H9 (cell line): ENCODE measurements around the gene PRSS16. TPM values are rescaled to one million over a fixed set of nuclear protein-coding genes. Genes with fewer than 3 reads are reported as not detected.

ENCODE experiments used
- DNase-seq: peaks from one replicate; pipeline ENCODE4 v3.0.0-alpha.2; 2017
- H2AFZ ChIP-seq: one replicate; pipeline ENCODE4 v1.6.1; 2013; ENCODE audit warnings: mild to moderate bottlenecking, low read length, control low read depth, moderate library complexity
- H2AK5ac ChIP-seq: 2 replicates; pipeline ENCODE4 v1.6.1; 2013; ENCODE audit warnings: low read length, control low read depth, mixed read lengths; ENCODE audit not compliant: insufficient read length
- H2BK120ac ChIP-seq: one replicate; pipeline ENCODE4 v1.6.1; 2013; ENCODE audit warnings: low read depth, mild to moderate bottlenecking, low read length, control low read depth, inconsistent platforms; ENCODE audit not compliant: poor library complexity, severe bottlenecking
- H2BK12ac ChIP-seq: 2 replicates; pipeline ENCODE4 v1.6.1; 2013; ENCODE audit warnings: low read length, control low read depth, mixed read lengths, low read depth; ENCODE audit not compliant: insufficient read length
- H2BK15ac ChIP-seq: 2 replicates; pipeline ENCODE4 v1.6.1; 2013; ENCODE audit warnings: low read depth, low read length, control low read depth
- H2BK20ac ChIP-seq: one replicate; pipeline ENCODE4 v1.6.1; 2013; ENCODE audit warnings: low read depth, mild to moderate bottlenecking, low read length, control low read depth, inconsistent platforms; ENCODE audit not compliant: poor library complexity, severe bottlenecking
- H2BK5ac ChIP-seq: 2 replicates; pipeline ENCODE4 v1.6.1; 2013; ENCODE audit warnings: low read length, control low read depth, mixed read lengths; ENCODE audit not compliant: insufficient read length
- H3K14ac ChIP-seq: 2 replicates; pipeline ENCODE4 v1.6.1; 2013; ENCODE audit warnings: low read length, control low read depth; ENCODE audit not compliant: insufficient read depth
- H3K18ac ChIP-seq: 2 replicates; pipeline ENCODE4 v1.6.1; 2013; ENCODE audit warnings: low read depth, mild to moderate bottlenecking, mixed read lengths, low read length, control low read depth; ENCODE audit not compliant: insufficient read length
- H3K23ac ChIP-seq: 2 replicates; pipeline ENCODE4 v1.6.1; 2013; ENCODE audit warnings: low read length, control low read depth, mixed read lengths, low read depth; ENCODE audit not compliant: insufficient read length
- H3K23me2 ChIP-seq: 2 replicates; pipeline ENCODE4 v1.6.1; 2013; ENCODE audit warnings: low read depth, mild to moderate bottlenecking, mixed read lengths, low read length, control low read depth; ENCODE audit not compliant: insufficient read length, poor library complexity, severe bottlenecking
- H3K27ac ChIP-seq: 2 replicates; pipeline ENCODE4 v1.5.1; 2013; ENCODE audit warnings: low read length, control low read depth, mixed read lengths, low read depth; ENCODE audit not compliant: insufficient read length
- H3K27me3 ChIP-seq: 2 replicates; pipeline ENCODE4 v1.6.1; 2013; ENCODE audit warnings: low read length, control low read depth, inconsistent platforms; ENCODE audit not compliant: insufficient read depth
- H3K4ac ChIP-seq: 2 replicates; pipeline ENCODE4 v1.6.1; 2013; ENCODE audit warnings: low read depth, mild to moderate bottlenecking, control low read depth, inconsistent platforms, low read length, moderate library complexity
- H3K4me1 ChIP-seq: 2 replicates; pipeline ENCODE4 v1.6.1; 2013; ENCODE audit warnings: low read length, control low read depth, inconsistent platforms; ENCODE audit not compliant: insufficient read depth
- H3K4me2 ChIP-seq: 2 replicates; pipeline ENCODE4 v1.6.1; 2013; ENCODE audit warnings: low read length, control low read depth, mixed read lengths; ENCODE audit not compliant: insufficient read length, insufficient read depth
- H3K56ac ChIP-seq: 2 replicates; pipeline ENCODE4 v1.6.1; 2013; ENCODE audit warnings: low read depth, mild to moderate bottlenecking, mixed read lengths, low read length, control low read depth; ENCODE audit not compliant: insufficient read length
- H3K79me1 ChIP-seq: 2 replicates; pipeline ENCODE4 v1.6.1; 2013; ENCODE audit warnings: low read depth, mild to moderate bottlenecking, moderate library complexity, low read length, control low read depth, inconsistent platforms; ENCODE audit not compliant: insufficient read depth, poor library complexity, severe bottlenecking
- H3K79me2 ChIP-seq: 2 replicates; pipeline ENCODE4 v1.6.1; 2013; ENCODE audit warnings: low read length, control low read depth, inconsistent platforms; ENCODE audit not compliant: insufficient read depth
- H3K9ac ChIP-seq: 2 replicates; pipeline ENCODE4 v1.6.1; 2013; ENCODE audit warnings: low read length, control low read depth, mixed read lengths; ENCODE audit not compliant: insufficient read length; ENCODE audit errors: extremely low read depth
- H3K9me3 ChIP-seq: one replicate; pipeline ENCODE4 v1.6.1; 2013; ENCODE audit warnings: low read depth, low read length, inconsistent platforms; ENCODE audit not compliant: control insufficient read depth
- H3T11ph ChIP-seq: one replicate; pipeline ENCODE4 v1.6.1; 2013; ENCODE audit warnings: mild to moderate bottlenecking, low read length, control low read depth, inconsistent platforms
- H4K20me1 ChIP-seq: one replicate; pipeline ENCODE4 v1.6.1; 2013; ENCODE audit not compliant: control insufficient read depth, insufficient read length, insufficient read depth
- H4K5ac ChIP-seq: 2 replicates; pipeline ENCODE4 v1.6.1; 2013; ENCODE audit warnings: low read depth, mild to moderate bottlenecking, mixed read lengths, low read length, control low read depth; ENCODE audit not compliant: insufficient read length
- H4K8ac ChIP-seq: replicated peaks from 2 replicates; pipeline ENCODE4 v1.6.1; 2013; ENCODE audit warnings: low read length, control low read depth, mixed read lengths, low read depth; ENCODE audit not compliant: insufficient read length
- H4K91ac ChIP-seq: 2 replicates; pipeline ENCODE4 v1.6.1; 2013; ENCODE audit warnings: low read depth, mild to moderate bottlenecking, moderate library complexity, mixed read lengths, low read length, control low read depth; ENCODE audit not compliant: insufficient read length
- H3K27ac Mint-ChIP-seq, 3 experiments: 2 replicates in 2 of 3; 3 replicates in 1 of 3; pipeline ENCODE4 v1.8.0; 2020 to 2021; ENCODE audit warnings: mixed read lengths in 3 of 3, mild to moderate bottlenecking in 1 of 3, moderate library complexity in 1 of 3
- H3K27me3 Mint-ChIP-seq: 2 replicates; pipeline ENCODE4 v1.8.0; 2021; ENCODE audit warnings: low read depth, mild to moderate bottlenecking, moderate library complexity, mixed read lengths
- H3K36me3 Mint-ChIP-seq, 3 experiments: 2 replicates in 2 of 3; 3 replicates in 1 of 3; pipeline ENCODE4 v1.8.0; 2020 to 2021; ENCODE audit warnings: low read depth in 3 of 3, mixed read lengths in 3 of 3; ENCODE audit not compliant: insufficient read depth in 1 of 3
- H3K4me1 Mint-ChIP-seq, 2 experiments: 2 replicates each; pipeline ENCODE4 v1.8.0; 2020; ENCODE audit warnings: mixed read lengths in 2 of 2
- H3K4me3 Mint-ChIP-seq, 2 experiments: 2 replicates in 1 of 2; 3 replicates in 1 of 2; pipeline ENCODE4 v1.8.0; 2020 to 2021; ENCODE audit warnings: mild to moderate bottlenecking in 2 of 2, mixed read lengths in 2 of 2, moderate library complexity in 1 of 2
- H3K9me3 Mint-ChIP-seq, 2 experiments: 2 replicates in 1 of 2; 3 replicates in 1 of 2; pipeline ENCODE4 v1.8.0; 2020; ENCODE audit warnings: mild to moderate bottlenecking in 2 of 2, mixed read lengths in 2 of 2, moderate library complexity in 1 of 2
- WGBS: extraction: QIAGEN DNeasy Blood & Tissue Kit; methylation state at CpG from one replicate; pipeline ENCODE4 v1.1.7; 2013; ENCODE audit warnings: missing lambda C conversion rate, low lambda C conversion rate, mixed read lengths; ENCODE audit not compliant: insufficient read length; ENCODE audit errors: extremely low coverage; 5-methylcytosine and 5-hydroxymethylcytosine counted together
- total RNA-seq: library from RNA; stranded (reverse); gene quantifications from 2 replicates; pipeline ENCODE4 v1.2.1, GENCODE V29; 2021
- TF ChIP-seq, protein P1 (sequence below): fragments of 200-600 bp; sonication (generic); conservative IDR thresholded peaks from 3 replicates; pipeline ENCODE4 v1.8.0; 2021; ENCODE audit warnings: antibody characterized with exemption, mild to moderate bottlenecking

Gene PRSS16
- total RNA-seq, 1 experiment from 2014 or later: 14.8 TPM

DNA sequence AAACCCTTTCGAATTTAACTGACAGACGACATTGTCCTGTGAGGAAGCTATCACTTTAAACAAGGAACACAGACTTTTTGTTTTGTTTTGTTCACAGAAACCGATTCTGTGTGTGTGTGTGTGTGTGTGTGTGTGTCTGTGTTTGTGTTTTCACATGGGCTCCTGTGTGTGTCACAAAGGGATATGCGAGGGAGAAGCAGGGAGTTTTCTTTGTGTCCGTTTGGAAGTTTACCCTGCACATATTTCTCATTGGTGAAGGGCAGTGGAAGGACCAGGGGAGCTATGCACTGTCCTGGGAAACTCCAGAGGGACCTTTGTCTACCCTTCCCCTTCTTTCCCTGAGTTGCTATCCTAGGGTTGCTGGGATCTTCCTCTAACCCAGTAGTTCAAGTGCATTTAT lies 46.9 kb downstream of the PRSS16 start:
- no CpG with 5 or more reads among the region's 5 CpGs for WGBS
- Histone ChIP-seq H3K4me2 (peak overlapping the region; percentile 94), H2BK120ac (no peak overlapping the region), H3K9me3 (no peaks in the 10 kb centered on the region), H3K56ac (no peak overlapping the region), H4K8ac (no peak overlapping the region), H2AFZ (no peak overlapping the region), H2BK5ac (no peak overlapping the region), H3K4me1 (no peaks in the 10 kb centered on the region; the same call in 1 of the 2 replicates), H4K91ac (no peak overlapping the region), H3K18ac (no peak overlapping the region), H3K79me2 (no peaks in the 10 kb centered on the region), H3K23me2 (peaks cover 25% of the 10 kb centered on the region), H2BK20ac (no peak overlapping the region), H2BK15ac (no peak overlapping the region), H3K9ac (no peak overlapping the region), H3K23ac (no peak overlapping the region), H2AK5ac (no peak overlapping the region), H3K14ac (no peak overlapping the region), H3T11ph (no peak overlapping the region), H2BK12ac (no peak overlapping the region), H3K4ac (no peak overlapping the region), H4K20me1 (no peaks in the 10 kb centered on the region), H3K79me1 (no peaks in the 10 kb centered on the region), H3K27me3 (no peaks in the 10 kb centered on the region; the same call in 1 of the 2 replicates), H3K27ac (no peak overlapping the region), H4K5ac (no peak overlapping the region)
- Mint-ChIP-seq H3K4me3 (peak overlapping the region; percentile 87 to 89), H3K36me3 (no peaks in the 10 kb centered on the region; a peak in 1 of 7 replicates), H3K9me3 (no peaks in the 10 kb centered on the region; a peak in 2 of 5 replicates), H3K27ac (no peak overlapping the region), H3K27me3 (peaks cover 43% of the 10 kb centered on the region), H3K4me1 (peaks cover 33 to 51% of the 10 kb centered on the region in 2 experiments)
- no peak for DNase-seq
- TF ChIP-seq, protein P1, sequence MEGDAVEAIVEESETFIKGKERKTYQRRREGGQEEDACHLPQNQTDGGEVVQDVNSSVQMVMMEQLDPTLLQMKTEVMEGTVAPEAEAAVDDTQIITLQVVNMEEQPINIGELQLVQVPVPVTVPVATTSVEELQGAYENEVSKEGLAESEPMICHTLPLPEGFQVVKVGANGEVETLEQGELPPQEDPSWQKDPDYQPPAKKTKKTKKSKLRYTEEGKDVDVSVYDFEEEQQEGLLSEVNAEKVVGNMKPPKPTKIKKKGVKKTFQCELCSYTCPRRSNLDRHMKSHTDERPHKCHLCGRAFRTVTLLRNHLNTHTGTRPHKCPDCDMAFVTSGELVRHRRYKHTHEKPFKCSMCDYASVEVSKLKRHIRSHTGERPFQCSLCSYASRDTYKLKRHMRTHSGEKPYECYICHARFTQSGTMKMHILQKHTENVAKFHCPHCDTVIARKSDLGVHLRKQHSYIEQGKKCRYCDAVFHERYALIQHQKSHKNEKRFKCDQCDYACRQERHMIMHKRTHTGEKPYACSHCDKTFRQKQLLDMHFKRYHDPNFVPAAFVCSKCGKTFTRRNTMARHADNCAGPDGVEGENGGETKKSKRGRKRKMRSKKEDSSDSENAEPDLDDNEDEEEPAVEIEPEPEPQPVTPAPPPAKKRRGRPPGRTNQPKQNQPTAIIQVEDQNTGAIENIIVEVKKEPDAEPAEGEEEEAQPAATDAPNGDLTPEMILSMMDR: no peak
